Neural progenitor cell (in vitro differentiated cells): Measurements from ENCODE around the gene NOTUM. TPM values are rescaled to one million over a fixed set of nuclear protein-coding genes. Genes with fewer than 3 reads are reported as not detected.

Source experiments
- DNase-seq: peaks from one replicate; pipeline ENCODE4 v3.0.0-alpha.2; 2016; ENCODE audit warnings: low spot score
- H2AFZ ChIP-seq: fragments of 200-600 bp; sonication (generic); replicated peaks from 2 replicates; pipeline ENCODE4 v1.6.1; 2016; ENCODE audit warnings: antibody characterized with exemption
- H3F3A ChIP-seq: fragments of 200-600 bp; sonication (generic); 2 replicates; pipeline ENCODE4 v1.6.1; 2016; ENCODE audit warnings: antibody characterized with exemption, low read depth
- H3K27ac ChIP-seq: fragments of 200-600 bp; sonication (generic); 2 replicates; pipeline ENCODE4 v1.5.1; 2016; ENCODE audit warnings: mild to moderate bottlenecking
- H3K27me3 ChIP-seq: fragments of 200-600 bp; sonication (generic); 2 replicates; pipeline ENCODE4 v1.6.1; 2016; ENCODE audit warnings: mild to moderate bottlenecking, moderate library complexity
- H3K36me3 ChIP-seq: fragments of 200-600 bp; sonication (generic); 2 replicates; pipeline ENCODE4 v1.5.1; 2016
- H3K4me1 ChIP-seq: fragments of 200-600 bp; sonication (generic); 2 replicates; pipeline ENCODE4 v1.6.1; 2016; ENCODE audit warnings: mixed run types
- H3K4me2 ChIP-seq: fragments of 200-600 bp; sonication (generic); 2 replicates; pipeline ENCODE4 v1.6.1; 2016
- H3K4me3 ChIP-seq: fragments of 200-600 bp; sonication (generic); 2 replicates; pipeline ENCODE4 v1.5.1; 2016
- H3K79me2 ChIP-seq: fragments of 200-600 bp; sonication (generic); 2 replicates; pipeline ENCODE4 v1.6.1; 2016; ENCODE audit warnings: low read depth
- H3K9ac ChIP-seq: fragments of 200-600 bp; sonication (generic); 2 replicates; pipeline ENCODE4 v1.6.1; 2016
- H3K9me3 ChIP-seq: fragments of 200-600 bp; sonication (generic); 2 replicates; pipeline ENCODE4 v1.5.1; 2016; ENCODE audit warnings: low read depth
- H4K20me1 ChIP-seq: fragments of 200-600 bp; sonication (generic); 2 replicates; pipeline ENCODE4 v1.6.1; 2016; ENCODE audit warnings: low read depth
- H3K27ac Mint-ChIP-seq: 3 replicates; pipeline ENCODE4 v1.8.0; 2021; ENCODE audit warnings: mixed read lengths
- H3K27me3 Mint-ChIP-seq: 2 replicates; pipeline ENCODE4 v1.8.0; 2022; ENCODE audit warnings: low read depth, mild to moderate bottlenecking, inconsistent platforms, moderate library complexity, mixed read lengths; ENCODE audit not compliant: insufficient read depth
- H3K36me3 Mint-ChIP-seq: 3 replicates; pipeline ENCODE4 v1.8.0; 2021; ENCODE audit warnings: mixed read lengths
- H3K4me1 Mint-ChIP-seq: 3 replicates; pipeline ENCODE4 v1.8.0; 2021; ENCODE audit warnings: mixed read lengths
- H3K4me3 Mint-ChIP-seq: 3 replicates; pipeline ENCODE4 v1.8.0; 2021; ENCODE audit warnings: mild to moderate bottlenecking, moderate library complexity, mixed read lengths
- H3K9me3 Mint-ChIP-seq: 3 replicates; pipeline ENCODE4 v1.8.0; 2020; ENCODE audit warnings: mixed read lengths
- EZH2 ChIP-seq: fragments of 200-600 bp; sonication (generic); IDR thresholded peaks from 2 replicates; pipeline ENCODE4 v1.6.1; 2017; ENCODE audit warnings: antibody characterized with exemption, mild to moderate bottlenecking, moderate library complexity
- EZH2phosphoT487 ChIP-seq: fragments of 200-600 bp; sonication (generic); IDR thresholded peaks from 2 replicates; pipeline ENCODE4 v1.6.1; 2017; ENCODE audit warnings: antibody characterized with exemption
- total RNA-seq: library from RNA; depleted of rRNA; stranded (reverse); fragments of >200 nt; gene quantifications from 2 replicates; pipeline ENCODE4 v1.2.3, GENCODE V29; 2015; ENCODE audit warnings: low replicate concordance
- TF ChIP-seq, protein P1 (sequence below): fragments of 200-600 bp; sonication (generic); IDR thresholded peaks from 2 replicates; pipeline ENCODE4 v1.5.1; 2017; ENCODE audit warnings: antibody characterized with exemption, mild to moderate bottlenecking

Gene NOTUM
- total RNA-seq, 1 donor from 2014 or later: not detected

DNA sequence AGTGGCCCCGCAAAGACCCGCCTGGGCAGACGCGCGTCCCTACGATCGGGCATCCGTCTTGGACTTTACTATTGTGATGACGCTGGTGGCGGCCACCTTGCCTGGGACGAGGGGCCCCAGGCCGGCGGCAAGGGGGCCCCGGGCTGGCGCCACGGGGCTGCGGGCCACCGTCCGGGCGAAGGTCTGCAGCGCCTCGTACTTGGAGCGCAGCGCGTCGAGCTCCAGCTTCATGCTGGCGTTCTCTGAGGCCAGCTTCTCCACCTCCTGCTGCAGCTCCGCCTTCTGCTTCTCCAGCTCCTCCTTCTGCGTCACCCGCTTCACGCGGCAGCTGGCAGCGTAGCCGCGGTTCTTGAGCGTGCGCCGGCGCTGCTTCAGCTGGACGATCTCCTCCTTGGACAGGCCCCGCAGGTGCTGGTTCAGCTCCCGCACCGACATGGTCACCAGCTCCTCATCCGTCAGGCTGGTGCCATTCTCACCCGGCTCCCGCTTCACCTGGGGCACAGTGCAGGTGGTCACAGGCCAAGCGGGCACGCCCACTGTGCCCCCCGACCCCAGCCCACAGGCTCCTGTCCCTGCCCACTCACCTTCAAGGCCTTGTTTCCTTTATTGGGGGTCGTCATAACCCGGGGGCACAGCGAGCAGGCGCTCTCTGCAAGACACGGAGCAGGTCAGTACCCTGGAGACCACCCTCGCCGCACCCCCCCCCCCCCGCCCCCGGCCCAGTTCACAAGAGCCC lies 38.3 kb downstream of the NOTUM start:
- Histone ChIP-seq H3K9me3 (no peaks in the 10 kb centered on the region), H3K79me2 (peaks cover 71% of the 10 kb centered on the region), H3K9ac (no peak overlapping the region), H3K27me3 (no peaks in the 10 kb centered on the region), H2AFZ (no peak overlapping the region), H3K4me3 (peak overlapping the region; percentile 41), H3K27ac (peak overlapping the region; percentile 73), H3F3A (peaks cover 53% of the 10 kb centered on the region), H3K4me2 (peak overlapping the region; percentile 82), H3K4me1 (peaks cover 31% of the 10 kb centered on the region), H3K36me3 (no peaks in the 10 kb centered on the region), H4K20me1 (peaks cover 46% of the 10 kb centered on the region)
- Mint-ChIP-seq H3K9me3 (no peaks in the 10 kb centered on the region), H3K27me3 (peaks cover 2% of the 10 kb centered on the region), H3K27ac (no peak overlapping the region), H3K36me3 (peaks cover 5% of the 10 kb centered on the region), H3K4me3 (no peak overlapping the region), H3K4me1 (peaks cover 33% of the 10 kb centered on the region)
- TF ChIP-seq EZH2phosphoT487 (no peak), EZH2 (no peak)
- TF ChIP-seq, protein P1, sequence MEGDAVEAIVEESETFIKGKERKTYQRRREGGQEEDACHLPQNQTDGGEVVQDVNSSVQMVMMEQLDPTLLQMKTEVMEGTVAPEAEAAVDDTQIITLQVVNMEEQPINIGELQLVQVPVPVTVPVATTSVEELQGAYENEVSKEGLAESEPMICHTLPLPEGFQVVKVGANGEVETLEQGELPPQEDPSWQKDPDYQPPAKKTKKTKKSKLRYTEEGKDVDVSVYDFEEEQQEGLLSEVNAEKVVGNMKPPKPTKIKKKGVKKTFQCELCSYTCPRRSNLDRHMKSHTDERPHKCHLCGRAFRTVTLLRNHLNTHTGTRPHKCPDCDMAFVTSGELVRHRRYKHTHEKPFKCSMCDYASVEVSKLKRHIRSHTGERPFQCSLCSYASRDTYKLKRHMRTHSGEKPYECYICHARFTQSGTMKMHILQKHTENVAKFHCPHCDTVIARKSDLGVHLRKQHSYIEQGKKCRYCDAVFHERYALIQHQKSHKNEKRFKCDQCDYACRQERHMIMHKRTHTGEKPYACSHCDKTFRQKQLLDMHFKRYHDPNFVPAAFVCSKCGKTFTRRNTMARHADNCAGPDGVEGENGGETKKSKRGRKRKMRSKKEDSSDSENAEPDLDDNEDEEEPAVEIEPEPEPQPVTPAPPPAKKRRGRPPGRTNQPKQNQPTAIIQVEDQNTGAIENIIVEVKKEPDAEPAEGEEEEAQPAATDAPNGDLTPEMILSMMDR: no peak
- DNase-seq: no peak

DNA sequence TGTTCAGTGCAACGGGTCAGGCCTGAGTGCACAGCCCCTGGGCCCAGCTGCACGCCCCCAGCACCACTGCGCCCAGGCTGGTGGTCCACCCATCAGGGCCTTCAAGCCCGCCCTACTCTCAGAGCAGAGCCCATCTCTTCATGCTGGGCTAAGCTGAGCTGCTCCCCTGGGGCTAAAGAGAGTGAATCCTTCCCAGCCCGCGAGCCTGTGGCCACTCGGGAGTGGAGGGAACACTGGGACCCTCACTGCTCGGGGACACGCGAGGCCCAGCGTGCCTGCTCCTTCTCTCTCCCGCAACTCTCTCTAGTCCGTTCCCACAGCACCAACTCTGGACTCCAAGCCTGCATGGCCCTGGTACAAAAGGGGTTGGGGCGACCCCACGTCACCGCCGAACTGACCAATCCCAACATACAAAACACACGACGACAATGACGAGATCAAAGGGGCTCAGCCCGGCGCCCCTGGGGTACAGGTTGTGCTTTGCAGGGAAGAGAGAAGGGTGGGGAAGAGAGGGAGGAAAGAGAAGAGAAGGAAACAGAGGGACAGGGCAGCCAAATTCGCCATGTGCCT lies 38.9 kb downstream of the NOTUM start:
- peaks cover 58% of the 10 kb centered on the region for H3F3A ChIP-seq
- Mint-ChIP-seq H3K27me3 (peaks cover 2% of the 10 kb centered on the region), H3K4me3 (peak overlapping the region; percentile 48), H3K36me3 (peaks cover 5% of the 10 kb centered on the region), H3K9me3 (no peaks in the 10 kb centered on the region), H3K4me1 (peaks cover 36% of the 10 kb centered on the region), H3K27ac (no peak overlapping the region)
- no peaks in the 10 kb centered on the region for H3K27me3 ChIP-seq
- peaks cover 76% of the 10 kb centered on the region for H3K79me2 ChIP-seq
- H3K9ac ChIP-seq: no peak overlapping the region
- peaks cover 34% of the 10 kb centered on the region for H3K4me1 ChIP-seq
- no peak overlapping the region for H3K4me3 ChIP-seq
- DNase-seq: no peak
- TF ChIP-seq EZH2 (no peak), EZH2phosphoT487 (no peak)
- TF ChIP-seq, protein P1: no peak
- peaks cover 52% of the 10 kb centered on the region for H4K20me1 ChIP-seq
- H2AFZ ChIP-seq: no peak overlapping the region
- no peak overlapping the region for H3K27ac ChIP-seq
- no peaks in the 10 kb centered on the region for H3K36me3 ChIP-seq
- H3K4me2 ChIP-seq: no peak overlapping the region
- H3K9me3 ChIP-seq: no peaks in the 10 kb centered on the region

DNA sequence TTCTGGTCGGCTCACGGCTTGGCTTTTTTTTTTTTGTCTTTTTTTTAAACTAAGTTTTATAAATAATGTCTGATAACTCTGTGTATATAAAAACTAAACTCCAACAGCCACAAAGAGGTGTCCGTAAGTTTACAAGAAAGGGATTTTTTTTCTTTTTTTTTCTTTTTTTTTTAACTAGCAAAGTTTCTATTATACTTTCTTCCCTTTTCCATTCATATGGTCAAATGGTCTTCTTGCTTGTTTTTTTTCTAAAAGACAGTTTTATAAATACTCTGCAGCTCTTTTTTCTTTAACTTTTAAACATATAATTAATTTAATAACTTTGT lies 39.5 kb downstream of the NOTUM start:
- no peak overlapping the region for H2AFZ ChIP-seq
- TF ChIP-seq, protein P1: no peak
- TF ChIP-seq EZH2 (no peak), EZH2phosphoT487 (no peak)
- no peaks in the 10 kb centered on the region for H3K36me3 ChIP-seq
- Mint-ChIP-seq H3K4me1 (peaks cover 41% of the 10 kb centered on the region), H3K27me3 (peaks cover 2% of the 10 kb centered on the region), H3K9me3 (no peaks in the 10 kb centered on the region), H3K4me3 (no peak overlapping the region), H3K36me3 (peaks cover 5% of the 10 kb centered on the region), H3K27ac (no peak overlapping the region)
- peaks cover 76% of the 10 kb centered on the region for H3K79me2 ChIP-seq
- peaks cover 38% of the 10 kb centered on the region for H3K4me1 ChIP-seq
- H3F3A ChIP-seq: peaks cover 56% of the 10 kb centered on the region
- no peak overlapping the region for H3K4me2 ChIP-seq
- no peaks in the 10 kb centered on the region for H3K27me3 ChIP-seq
- no peak overlapping the region for H3K27ac ChIP-seq
- H4K20me1 ChIP-seq: peaks cover 53% of the 10 kb centered on the region
- no peaks in the 10 kb centered on the region for H3K9me3 ChIP-seq
- DNase-seq: no peak
- H3K9ac ChIP-seq: no peak overlapping the region
- H3K4me3 ChIP-seq: no peak overlapping the region
